ENCODE measurements around the gene ATXN1. TPM values are rescaled to one million over a fixed set of nuclear protein-coding genes. Genes with fewer than 3 reads are reported as not detected.

Gene ATXN1
- total RNA-seq, 1 experiment from 2014 or later = 5.6 TPM

DNA sequence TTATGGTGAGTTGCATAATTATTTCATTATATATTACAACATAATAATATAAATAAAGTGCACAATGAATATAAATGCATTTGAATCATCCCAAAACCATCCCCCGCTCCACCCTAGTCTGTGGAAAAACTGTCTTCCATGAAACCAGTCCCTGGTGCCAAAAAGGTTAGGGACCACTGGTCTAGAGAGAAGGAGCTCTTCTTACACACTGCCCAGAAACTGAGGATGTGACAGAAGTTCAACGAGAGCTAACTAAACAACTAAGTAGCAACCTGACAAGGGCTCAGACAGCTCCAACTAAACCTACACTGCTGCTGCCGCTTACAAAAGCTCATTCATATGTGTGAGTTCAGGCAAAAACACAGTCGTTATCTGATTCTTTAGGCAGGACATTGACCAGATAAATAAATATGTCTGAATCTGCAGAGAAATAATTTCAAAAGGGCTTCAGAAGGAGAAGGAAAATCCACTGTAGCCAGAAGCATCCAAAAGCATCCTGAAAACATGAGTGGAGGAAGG, 125.9 kb downstream of the ATXN1 start:
- Histone ChIP-seq H3K4me1 (ENCODE audit: insufficient read depth, low read length) (peaks cover 4% of the 10 kb centered on the region; the same call in 1 of the 2 replicates), H2BK15ac (ENCODE audit: low read depth, low read length) (no peak overlapping the region), H3K56ac (ENCODE audit: insufficient read length, low read depth, low read length) (no peak overlapping the region), H4K20me1 (ENCODE audit: control insufficient read depth, insufficient read depth, insufficient read length) (no peaks in the 10 kb centered on the region), H3K79me2 (ENCODE audit: insufficient read depth, low read length) (no peaks in the 10 kb centered on the region), H3K23ac (ENCODE audit: insufficient read length, low read depth, low read length) (no peak overlapping the region), H3K4me2 (ENCODE audit: insufficient read depth, insufficient read length, low read length) (no peak overlapping the region), H2BK20ac (ENCODE audit: low read depth, low read length, poor library complexity, severe bottlenecking) (no peak overlapping the region), H3K14ac (ENCODE audit: insufficient read depth, low read length) (no peak overlapping the region), H3K9ac (ENCODE audit: extremely low read depth, insufficient read length, low read length) (no peak overlapping the region), H2AFZ (ENCODE audit: low read length) (no peak overlapping the region), H2BK120ac (ENCODE audit: low read depth, low read length, poor library complexity, severe bottlenecking) (no peak overlapping the region), H4K8ac (replicated peaks; ENCODE audit: insufficient read length, low read depth, low read length) (no peak overlapping the region), H3K23me2 (ENCODE audit: insufficient read length, low read depth, low read length, poor library complexity, severe bottlenecking) (no peaks in the 10 kb centered on the region), H2BK12ac (ENCODE audit: insufficient read length, low read depth, low read length) (no peak overlapping the region), H3K79me1 (ENCODE audit: insufficient read depth, low read depth, low read length, poor library complexity, severe bottlenecking) (no peaks in the 10 kb centered on the region), H3K4ac (ENCODE audit: low read depth, low read length) (no peak overlapping the region), H3K27me3 (ENCODE audit: insufficient read depth, low read length) (no peaks in the 10 kb centered on the region), H2BK5ac (ENCODE audit: insufficient read length, low read length) (no peak overlapping the region), H4K91ac (ENCODE audit: insufficient read length, low read depth, low read length) (no peak overlapping the region), H3K18ac (ENCODE audit: insufficient read length, low read depth, low read length) (no peak overlapping the region), H3T11ph (ENCODE audit: low read length) (no peak overlapping the region), H3K9me3 (ENCODE audit: control insufficient read depth, low read depth, low read length) (no peaks in the 10 kb centered on the region), H2AK5ac (ENCODE audit: insufficient read length, low read length) (no peak overlapping the region), H3K27ac (ENCODE audit: insufficient read length, low read depth, low read length) (no peak overlapping the region), H4K5ac (ENCODE audit: insufficient read length, low read depth, low read length) (no peak overlapping the region)
- Mint-ChIP-seq H3K4me3 (no peak overlapping the region; a peak in 1 of 5 replicates), H3K9me3 (peaks cover 4 to 8% of the 10 kb centered on the region in 2 experiments; a peak in 4 of 5 replicates), H3K27me3 (ENCODE audit: low read depth) (no peaks in the 10 kb centered on the region), H3K27ac (peak overlapping the region in 1 of 3 experiments; percentile 91; a peak in 1 of 7 replicates), H3K36me3 (ENCODE audit: insufficient read depth in 1 of 3, low read depth in 3 of 3) (peaks cover 0 to 9% (median 7%) of the 10 kb centered on the region in 3 experiments; a peak in 2 of 7 replicates), H3K4me1 (peaks cover 20 to 22% of the 10 kb centered on the region in 2 experiments)
- WGBS (ENCODE audit: extremely low coverage, insufficient read length, low lambda C conversion rate) = no CpG with 5 or more reads among the region's 4 CpGs
- TF ChIP-seq, protein P1, sequence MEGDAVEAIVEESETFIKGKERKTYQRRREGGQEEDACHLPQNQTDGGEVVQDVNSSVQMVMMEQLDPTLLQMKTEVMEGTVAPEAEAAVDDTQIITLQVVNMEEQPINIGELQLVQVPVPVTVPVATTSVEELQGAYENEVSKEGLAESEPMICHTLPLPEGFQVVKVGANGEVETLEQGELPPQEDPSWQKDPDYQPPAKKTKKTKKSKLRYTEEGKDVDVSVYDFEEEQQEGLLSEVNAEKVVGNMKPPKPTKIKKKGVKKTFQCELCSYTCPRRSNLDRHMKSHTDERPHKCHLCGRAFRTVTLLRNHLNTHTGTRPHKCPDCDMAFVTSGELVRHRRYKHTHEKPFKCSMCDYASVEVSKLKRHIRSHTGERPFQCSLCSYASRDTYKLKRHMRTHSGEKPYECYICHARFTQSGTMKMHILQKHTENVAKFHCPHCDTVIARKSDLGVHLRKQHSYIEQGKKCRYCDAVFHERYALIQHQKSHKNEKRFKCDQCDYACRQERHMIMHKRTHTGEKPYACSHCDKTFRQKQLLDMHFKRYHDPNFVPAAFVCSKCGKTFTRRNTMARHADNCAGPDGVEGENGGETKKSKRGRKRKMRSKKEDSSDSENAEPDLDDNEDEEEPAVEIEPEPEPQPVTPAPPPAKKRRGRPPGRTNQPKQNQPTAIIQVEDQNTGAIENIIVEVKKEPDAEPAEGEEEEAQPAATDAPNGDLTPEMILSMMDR (conservative IDR thresholded peaks at IDR 0.05) = no peak
- DNase-seq = no peak
